GM18858 (cell line): ENCODE results near the gene SLC24A1.

Source experiments
- ATAC-seq: cut with Tn5 transposase; IDR thresholded peaks from one replicate; pipeline ENCODE4 v1.9.1; 2021; ENCODE audit not compliant: unreplicated experiment

The SLC24A1 gene

GRCh38 chr15:65651831-65652749 lies 30.4 kb downstream of the SLC24A1 start:
- ATAC-seq: no peak

GRCh38 chr15:65653341-65653740 lies 31.6 kb downstream of the SLC24A1 start:
- no peak for ATAC-seq

GRCh38 chr15:65653801-65654521 lies 32.2 kb downstream of the SLC24A1 start:
- no peak for ATAC-seq

- ATAC-seq: no peak
These were observed 33.3 kb downstream of the SLC24A1 start for GRCh38 chr15:65655026-65655425.

GRCh38 chr15:65655457-65655856 lies 33.7 kb downstream of the SLC24A1 start:
- no peak for ATAC-seq

- ATAC-seq: no peak
These were observed 37.8 kb downstream of the SLC24A1 start for GRCh38 chr15:65659502-65660052.

- no peak for ATAC-seq
These were observed 39.2 kb downstream of the SLC24A1 start for GRCh38 chr15:65660927-65661326.

GRCh38 chr15:65663521-65663920 lies 41.8 kb downstream of the SLC24A1 start:
- ATAC-seq: no peak

- no peak for ATAC-seq
These were observed 44.5 kb downstream of the SLC24A1 start for GRCh38 chr15:65666257-65666656.

GRCh38 chr15:65675551-65675950 lies 53.8 kb downstream of the SLC24A1 start:
- no peak for ATAC-seq

- no peak for ATAC-seq
These were observed 54.4 kb downstream of the SLC24A1 start for GRCh38 chr15:65676123-65676522.

- no peak for ATAC-seq
These were observed 58.8 kb downstream of the SLC24A1 start for GRCh38 chr15:65680544-65680943.

GRCh38 chr15:65682404-65682911 lies 60.7 kb downstream of the SLC24A1 start:
- no peak for ATAC-seq

- ATAC-seq: no peak
These were observed 66.7 kb downstream of the SLC24A1 start for GRCh38 chr15:65688462-65688861.

- no peak for ATAC-seq
These were observed 68.4 kb downstream of the SLC24A1 start for GRCh38 chr15:65690173-65690572.

- ATAC-seq: no peak
These were observed 69.0 kb downstream of the SLC24A1 start for GRCh38 chr15:65690778-65691177.

GRCh38 chr15:65695081-65695480 lies 73.3 kb downstream of the SLC24A1 start:
- ATAC-seq: no peak
